Activated CD4-positive, alpha-beta T cell treated with anti-CD3 and anti-CD28 coated beads for 48 hours (primary cell): Measurements from ENCODE around the gene XPNPEP2.
"Not testable (repeated sequence)": the region's sequence is repeated elsewhere in the genome, so short reads cannot be mapped to it uniquely, and the experiment has no call there.

Experiments
- DNase-seq: peaks from one replicate; pipeline ENCODE4 v3.0.0-alpha.2; 2020

XPNPEP2 gene

DNA sequence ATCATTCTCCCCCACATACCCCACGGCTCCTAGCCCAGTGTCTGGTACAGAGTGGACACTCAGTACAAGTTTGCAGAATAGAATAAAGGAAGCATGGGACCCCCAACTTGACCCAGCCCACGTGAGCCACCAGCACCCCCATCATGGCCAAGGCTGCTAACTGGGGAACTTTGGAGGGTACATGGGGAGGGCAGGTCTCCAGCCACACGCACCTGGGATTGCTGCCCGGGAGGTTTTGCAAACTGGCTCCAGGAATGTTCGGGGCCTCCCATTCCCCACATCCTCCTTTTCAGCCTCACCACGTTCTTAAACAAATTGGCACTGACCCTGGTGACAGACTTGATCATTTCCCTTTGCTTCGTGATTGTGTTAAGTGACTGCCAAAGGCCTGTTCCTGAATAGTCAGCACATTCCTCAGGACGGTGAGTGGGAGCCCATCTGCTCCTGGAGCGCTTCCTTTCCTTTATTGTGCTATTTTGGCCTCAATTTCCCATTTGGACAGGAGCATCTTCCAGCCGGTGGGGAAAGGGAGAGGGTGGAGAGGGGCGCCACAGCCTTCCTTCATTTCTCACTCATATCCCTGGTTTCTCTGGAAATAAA, 18.7 kb upstream of the XPNPEP2 start:
- DNase-seq, result no peak

DNA sequence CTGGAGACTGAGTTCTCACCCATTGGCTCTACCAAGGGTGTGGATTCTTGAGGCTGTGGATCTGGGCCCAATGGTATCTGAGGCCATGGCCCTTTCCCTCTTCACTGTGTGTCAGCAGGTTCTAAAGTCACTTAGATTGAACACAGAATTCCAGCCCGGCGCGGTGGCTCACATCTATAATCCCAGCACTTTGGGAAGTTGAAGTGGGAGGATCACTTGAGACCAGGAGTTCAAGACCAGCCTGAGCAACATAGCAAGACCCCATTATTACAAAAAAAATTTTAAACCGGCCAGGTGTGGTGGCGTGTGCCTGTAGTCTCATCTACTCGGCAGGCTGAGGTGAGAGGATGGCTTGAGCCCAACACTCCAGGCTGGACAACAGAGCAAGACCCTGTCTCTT, 18.0 kb upstream of the XPNPEP2 start:
- no peak for DNase-seq

DNA sequence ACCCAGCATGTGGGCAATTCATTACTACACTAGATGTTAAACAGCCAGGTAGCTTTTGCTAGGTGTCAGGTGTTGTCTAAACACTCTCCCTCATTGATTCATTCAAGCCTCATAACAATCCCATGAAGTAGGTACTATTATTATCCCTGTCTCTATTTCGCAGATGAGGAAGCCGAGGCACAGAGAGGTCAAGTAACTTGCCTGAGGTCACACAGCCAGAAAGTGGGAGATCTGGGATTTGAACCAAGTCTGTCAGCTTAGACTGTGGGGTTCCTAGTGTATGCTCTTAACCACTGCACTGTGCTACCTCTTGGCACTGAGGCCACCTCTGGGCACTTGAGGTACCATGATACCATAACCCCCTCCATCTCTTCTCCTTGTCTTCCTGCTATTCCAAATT, 17.4 kb upstream of the XPNPEP2 start:
- DNase-seq, result no peak

DNA sequence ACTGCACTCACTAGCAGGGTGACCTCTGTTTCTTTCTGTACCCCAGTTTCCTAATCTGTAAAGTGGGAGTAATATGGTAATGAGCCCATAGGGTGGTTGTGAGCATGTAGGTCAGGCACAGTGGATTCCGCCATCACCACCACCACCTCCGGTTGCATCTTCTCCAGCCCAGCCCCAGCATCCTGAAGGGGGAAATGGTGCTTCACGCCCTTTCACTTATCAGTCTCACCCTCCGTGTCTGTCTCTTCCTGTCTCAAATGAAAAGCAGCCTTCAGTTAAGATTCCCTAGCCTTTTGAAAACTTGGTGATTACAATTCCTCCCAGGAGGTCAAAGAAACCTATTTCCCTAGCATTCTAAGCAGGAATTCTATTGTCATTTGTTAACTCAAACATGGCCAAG, 16.9 kb upstream of the XPNPEP2 start:
- DNase-seq, result no peak

DNA sequence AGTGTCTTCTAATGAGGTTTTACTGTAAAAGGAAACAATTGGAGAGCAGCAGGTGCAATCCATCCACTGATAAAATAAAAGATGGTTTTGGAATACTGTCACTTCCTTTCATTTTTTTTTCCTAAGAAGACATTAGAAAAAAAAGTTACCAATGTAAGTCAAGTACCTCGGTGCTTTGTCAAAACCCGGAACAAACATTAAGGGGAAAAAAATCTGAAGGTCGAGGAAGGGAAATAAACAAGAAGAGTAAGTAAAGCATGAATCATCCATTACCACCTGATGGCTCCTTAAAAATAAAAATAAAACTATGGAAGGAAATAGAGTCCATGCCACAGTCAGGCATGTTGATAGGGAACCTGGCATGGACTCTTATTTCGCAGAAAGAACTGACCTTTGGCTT, 15.3 kb upstream of the XPNPEP2 start:
- no peak for DNase-seq

DNA sequence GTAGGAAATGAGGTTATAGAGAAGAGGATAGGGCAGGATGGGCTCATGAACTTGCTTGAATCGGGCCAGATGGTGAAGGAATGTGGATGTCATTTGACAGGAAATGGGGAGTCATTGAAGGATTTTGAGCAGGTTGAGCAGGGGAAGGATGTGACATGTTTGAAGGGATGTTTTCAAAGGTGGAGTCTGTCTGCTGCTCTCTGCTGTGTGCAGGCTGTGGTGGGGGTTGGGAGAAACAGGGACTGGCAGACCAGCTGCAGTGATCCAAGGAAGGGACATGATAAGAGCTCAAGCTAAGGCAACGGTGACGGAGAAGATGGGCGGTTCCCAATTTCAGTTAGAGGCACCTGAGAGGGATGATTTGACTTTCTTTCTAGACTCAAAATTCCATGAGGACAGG, 14.0 kb upstream of the XPNPEP2 start:
- no peak for DNase-seq

DNA sequence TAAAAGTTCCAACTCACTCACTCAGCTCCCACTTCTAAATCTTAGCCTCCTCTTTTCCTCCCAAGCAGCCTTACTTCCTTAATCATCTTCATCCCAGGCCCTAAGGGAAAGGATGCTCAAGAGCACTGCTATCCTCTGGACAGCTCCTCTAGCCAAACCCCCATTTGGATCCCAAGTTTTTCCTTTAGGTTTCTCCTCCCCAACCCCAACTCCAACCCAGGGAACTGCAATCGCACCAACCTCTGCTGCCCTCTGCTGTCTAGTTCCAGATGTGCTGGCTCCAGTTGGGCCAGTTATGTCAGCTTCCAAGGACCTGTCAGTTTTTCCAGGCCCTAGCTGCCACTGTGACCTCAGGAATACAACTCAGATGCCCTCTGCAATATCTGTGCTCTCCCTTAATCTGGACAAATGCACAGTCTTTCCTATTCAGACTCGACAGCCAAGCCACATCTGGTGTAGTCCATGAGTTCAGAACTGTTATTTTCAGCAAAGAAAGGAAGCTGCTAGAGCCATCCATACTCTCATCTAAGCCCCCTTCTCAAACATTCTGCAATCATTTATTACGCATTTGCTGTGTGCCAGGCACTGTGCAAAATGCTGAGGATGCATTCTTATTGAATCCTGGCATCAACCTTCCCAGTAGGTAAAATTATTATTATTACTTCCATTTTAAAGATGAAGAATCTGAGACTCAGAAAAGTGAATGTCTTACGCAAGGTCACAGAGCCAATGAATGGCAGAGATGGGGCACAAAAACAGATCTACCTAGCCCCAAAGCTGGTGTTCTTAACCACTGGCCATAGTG, 12.3 kb upstream of the XPNPEP2 start:
- DNase-seq, result peak; percentile 58

DNA sequence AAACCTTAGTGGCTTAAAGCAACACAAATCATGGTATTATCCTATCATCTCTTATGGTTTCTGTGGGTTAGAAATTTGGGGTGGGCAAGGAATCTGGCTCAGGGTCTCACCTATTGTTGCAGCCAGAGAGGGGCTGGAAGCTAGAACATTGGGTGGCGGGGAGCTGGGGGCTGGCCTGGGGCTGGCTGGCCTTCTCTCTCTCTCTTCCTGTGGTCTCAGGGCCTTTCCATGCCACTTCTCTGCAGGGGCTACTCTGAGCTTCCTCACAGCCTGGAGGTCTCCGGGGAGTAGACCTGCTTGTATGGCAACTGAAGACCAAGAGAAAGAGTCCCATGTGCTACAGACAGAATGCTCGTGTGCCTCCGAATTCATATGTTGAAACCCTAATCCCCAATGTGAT, 10.7 kb upstream of the XPNPEP2 start:
- no peak for DNase-seq

DNA sequence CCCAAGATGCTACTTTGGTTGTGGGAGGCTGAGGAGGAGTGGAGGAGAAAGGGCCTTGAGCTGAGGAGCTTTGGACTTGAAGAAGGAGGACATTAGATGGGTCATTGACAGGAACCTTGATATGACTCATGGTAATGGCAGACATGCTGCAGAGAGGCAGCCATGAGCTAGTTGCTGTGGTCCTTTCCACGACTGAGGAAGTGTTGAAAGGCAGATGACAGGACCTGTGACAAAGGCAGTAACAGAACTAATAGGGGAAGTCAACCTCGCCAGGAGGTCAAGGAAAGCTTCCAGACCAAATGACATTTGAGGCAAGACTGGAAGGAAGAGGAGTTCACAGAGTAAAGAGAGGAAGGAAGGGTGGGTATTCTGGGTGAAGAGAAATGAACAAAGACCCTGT, 7.6 kb upstream of the XPNPEP2 start:
- no peak for DNase-seq

DNA sequence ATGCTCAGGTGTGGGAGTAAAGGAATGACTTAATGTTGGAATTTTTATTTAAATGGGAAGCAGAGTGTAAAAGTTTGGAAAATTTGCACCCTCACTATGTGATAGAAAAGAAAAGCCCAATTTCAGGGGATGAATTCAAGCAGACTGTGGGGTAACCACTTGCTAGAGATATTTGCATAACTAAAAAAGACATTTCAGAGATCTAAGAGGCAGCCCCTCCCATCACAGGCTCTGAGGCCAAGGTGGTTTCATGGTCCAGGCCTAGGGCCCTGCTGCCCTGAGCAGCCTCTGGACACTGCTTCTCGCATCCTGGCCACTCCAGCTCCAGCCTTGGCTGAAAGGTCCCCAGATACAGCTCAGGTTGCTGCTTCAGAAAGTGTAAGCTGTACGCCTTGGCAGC, 5.9 kb upstream of the XPNPEP2 start:
- no peak for DNase-seq

DNA sequence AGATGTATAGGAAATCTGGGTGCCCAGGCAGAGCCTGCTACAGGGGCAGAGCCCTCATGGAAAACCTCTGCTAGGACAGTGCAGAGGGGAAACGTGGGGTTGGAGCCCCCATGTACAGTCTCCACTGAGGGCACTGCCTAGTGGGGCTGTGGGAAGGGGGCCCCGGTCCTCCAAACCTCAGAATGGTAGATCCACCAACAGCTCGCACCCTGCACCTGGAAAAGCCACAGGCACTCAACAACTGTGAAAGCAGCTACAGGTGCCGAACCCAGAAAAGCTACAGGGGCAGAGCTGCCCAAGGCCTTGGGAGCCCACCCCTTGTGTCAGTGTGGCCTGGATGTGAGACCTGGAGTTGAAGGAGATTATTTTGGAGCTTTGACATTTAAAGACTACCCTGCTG, 5.4 kb upstream of the XPNPEP2 start:
- no peak for DNase-seq

DNA sequence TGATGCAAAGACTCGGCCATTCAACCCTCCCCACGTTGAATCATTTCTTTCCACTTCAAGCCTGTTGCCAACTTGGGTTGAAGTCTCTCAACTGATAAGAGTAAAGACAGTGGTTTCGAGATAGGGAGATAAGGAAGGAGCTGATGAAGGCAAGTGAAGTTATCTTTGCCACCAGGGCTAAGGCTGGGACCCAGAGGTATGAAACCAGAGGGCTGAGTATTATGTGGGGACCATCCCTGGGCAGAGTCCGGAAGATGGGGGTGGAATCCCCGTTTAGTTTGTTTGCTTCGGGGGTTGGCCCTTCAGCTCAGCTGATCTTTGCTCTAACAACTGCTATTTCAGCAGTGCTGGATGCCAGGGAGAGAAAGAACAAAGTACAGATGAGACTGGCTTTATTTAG, 2.3 kb upstream of the XPNPEP2 start:
- no peak for DNase-seq

DNA sequence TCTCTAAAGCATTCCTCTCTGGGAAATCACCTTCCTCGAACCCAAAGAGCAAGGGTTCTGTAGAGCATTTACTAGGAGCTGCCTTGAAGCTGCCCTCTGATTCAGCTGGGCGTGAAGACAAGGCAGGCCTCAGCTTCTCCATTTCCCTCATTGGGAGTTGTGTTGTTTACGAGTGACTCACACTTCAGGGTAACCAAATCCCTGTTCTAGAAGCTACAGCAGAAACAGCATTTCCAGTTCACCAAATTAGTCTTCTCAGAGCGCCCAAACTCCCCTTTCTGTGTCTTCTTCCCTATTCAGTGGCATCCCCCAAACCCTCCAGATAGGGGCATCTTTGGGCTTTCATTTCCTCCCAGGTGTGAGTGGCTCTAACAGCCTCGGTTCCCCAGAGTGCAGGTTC, 863 bp upstream of the XPNPEP2 start:
- DNase-seq, result no peak

DNA sequence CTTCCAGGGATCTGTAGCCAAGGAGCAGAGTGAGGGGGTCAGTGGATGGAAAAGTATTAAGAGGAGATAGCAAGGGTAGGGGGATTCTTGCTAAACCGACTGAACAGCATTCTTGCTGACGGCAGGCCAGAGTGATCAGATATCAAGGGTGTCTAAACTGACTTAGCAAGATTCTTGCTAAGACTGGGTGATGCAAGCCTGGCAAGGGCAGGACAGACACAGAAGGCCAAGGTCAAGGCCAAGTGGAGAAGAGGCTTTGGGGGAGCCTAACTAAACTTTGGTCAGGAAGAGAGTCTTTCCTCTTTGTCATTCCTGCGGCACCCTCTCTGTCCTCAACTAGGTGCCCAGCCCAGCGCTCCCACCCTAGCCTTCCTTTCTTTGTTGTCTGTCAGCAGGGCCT, 799 bp downstream of the XPNPEP2 start:
- DNase-seq, result no peak

DNA sequence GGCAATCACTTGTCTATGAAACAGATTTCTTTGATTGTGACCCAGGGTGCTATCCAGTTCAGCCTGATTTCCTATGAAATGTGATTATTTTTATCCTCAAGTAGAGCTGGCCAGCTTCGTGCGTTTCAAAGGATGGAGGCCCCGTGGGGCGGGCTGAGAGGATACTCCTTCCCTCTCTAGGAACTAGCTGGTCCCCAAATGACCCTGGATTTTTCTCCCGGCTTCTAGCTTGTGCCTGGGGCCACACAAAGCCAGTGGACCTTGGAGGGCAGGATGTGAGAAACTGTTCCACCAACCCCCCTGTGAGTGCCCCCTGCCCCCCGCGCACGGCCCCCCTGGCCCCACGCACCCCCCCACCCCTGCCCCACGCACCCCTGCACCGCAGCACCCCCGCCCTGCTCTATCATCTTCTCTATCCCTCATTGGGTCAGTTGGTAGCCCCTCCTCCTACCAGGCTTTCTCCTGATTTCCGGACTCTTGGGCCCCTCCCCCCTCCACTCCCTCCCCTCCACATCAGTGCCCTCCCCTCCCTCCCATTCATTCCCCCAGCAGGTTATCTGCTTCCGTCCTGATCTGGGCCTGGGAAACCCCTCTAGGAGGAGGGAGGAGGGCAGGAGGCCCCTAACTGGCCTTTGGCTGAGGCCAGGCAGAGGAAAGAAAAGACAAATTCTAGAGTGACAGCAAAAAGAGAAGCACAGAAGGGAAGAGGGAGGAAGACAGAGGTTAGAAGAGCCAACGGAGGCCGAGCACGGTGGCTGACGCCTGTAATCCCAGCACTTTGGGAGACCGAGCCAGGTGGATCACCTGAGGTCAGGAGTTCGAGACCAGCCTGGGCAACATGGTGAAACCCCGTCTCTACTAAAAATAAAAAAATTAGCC, 3.3 kb downstream of the XPNPEP2 start:
- no peak for DNase-seq

DNA sequence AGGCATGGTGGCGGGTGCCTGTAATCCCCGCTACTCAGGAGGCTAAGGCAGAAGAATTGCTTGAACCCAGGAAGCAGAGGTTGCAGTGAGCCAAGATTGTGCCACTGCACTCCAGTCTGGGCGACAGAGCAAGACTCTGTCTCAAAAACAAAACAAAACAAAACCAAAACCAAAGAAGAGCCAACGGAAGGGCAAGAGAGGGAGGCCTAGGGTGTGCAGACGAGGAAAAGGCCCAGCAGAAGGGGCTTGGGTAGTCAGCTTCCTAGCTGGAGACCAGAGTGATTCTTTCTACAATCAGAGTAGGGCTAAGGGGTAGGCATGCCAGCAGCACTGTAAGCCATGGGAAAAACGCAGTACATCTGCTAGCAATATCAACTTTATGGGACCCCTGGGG, 4.0 kb downstream of the XPNPEP2 start:
- DNase-seq, result not testable (repeated sequence)

DNA sequence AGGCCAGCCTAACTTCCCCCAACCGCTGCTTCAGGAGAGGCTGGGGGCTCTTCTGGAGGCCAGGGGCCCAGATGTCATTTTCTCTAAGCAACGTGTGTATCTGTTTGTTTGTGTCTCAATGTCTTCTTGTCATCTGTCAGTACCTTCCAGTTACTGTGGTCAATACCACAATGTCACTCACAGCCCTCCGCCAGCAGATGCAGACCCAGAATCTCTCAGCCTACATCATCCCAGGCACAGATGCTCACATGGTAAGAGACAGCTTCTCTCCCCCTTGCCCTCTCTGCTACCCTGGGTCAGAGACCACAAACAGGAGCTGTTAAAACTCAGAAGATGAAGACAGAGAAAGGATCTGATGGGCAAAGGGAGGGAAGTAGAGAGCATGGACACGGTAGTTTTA, 5.0 kb downstream of the XPNPEP2 start:
- no peak for DNase-seq

DNA sequence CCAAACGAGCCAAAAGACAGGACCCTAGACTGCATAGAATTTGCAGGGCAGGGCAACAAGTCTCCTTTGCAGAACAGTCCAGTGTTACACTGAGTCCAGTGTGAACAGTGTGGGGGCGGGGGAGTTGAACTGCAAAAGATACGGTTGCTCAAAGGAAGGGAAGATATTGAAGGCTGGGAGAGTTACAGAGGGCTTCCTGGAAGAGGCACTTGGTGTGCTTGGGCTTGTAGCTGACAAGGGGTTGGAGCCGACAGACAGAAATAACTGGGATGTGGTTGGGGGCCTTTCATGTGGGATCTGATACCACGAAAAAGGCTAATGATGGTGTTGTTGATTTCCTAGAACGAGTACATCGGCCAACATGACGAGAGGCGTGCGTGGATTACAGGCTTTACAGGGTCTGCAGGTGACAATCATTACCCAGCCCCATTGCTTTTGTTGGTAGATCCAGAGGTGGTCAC, 6.1 kb downstream of the XPNPEP2 start:
- no peak for DNase-seq

DNA sequence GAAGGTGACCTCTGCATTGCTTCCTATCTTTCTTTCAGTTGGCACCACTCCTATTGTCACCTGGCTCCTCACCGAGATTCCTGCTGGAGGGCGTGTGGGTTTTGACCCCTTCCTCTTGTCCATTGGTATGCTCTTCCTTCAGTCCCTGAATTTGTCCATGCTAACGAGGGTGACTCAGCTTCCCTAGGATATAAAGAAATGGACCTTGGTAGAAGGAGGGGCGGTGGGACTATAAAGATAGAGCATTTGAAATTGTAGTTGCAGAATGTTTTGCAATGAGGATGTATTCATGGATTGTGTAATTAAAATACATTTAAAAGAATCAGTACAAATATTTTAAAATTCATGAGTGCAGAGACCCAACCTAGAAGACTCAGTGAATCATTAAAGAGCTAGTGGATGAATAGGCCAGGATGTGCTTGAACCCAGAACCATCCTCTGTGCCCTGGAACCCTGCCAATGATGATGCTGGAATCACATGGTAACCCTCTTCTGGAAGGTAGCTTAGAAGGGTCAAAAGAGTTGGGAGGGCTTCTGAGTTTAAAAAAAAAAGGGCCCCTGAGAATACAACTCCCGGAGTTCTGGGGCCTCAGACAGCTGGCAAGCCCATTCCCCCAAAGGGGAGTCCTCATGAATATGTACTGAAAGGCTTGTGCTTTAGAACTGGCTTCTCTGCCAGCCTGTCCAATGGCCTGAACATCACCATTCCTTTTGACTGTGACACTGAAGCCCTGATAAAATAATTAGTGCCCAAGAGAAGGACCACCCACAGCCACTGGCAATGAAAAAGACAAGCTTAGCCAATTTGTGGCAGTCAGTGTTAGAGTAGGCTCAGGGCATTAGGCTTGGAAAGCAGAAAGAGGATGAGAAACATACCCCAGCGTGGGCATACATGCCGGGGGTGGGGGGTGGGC, 8.0 kb downstream of the XPNPEP2 start:
- DNase-seq, result no peak

DNA sequence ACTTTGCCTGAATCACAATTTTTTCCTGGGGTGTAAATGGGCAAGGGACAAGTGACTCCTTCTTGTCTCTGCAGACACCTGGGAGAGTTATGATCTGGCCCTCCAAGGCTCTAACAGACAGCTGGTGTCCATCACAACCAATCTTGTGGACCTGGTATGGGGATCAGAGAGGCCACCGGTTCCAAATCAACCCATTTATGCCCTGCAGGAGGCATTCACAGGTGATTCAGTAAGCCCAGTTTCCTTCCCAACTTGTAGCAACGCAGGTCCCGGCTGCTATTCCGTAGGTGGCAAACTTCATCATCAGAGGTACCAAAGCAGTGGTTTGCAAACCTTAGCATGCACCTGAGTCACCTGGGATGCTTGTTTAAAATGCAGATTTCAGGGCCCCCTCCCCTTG, 8.8 kb downstream of the XPNPEP2 start:
- DNase-seq, result no peak

DNA sequence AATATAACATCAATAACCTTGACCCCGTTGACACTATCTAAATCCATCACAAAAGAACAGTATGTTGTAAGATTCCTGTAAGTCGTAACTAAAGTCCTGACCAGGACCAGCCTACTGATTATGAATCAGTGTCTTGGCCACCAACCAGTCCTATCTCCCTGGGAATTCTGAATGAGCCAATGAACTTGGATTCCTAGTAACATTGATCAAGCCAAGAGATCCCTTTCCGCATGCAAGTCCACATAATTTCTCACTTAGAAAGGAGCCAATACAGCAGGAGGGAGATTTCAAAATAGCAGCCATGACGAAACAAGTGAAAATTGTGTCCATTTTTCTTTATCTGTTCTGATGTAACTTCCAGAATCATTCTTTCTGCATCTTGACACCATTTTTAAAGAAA, 9.5 kb downstream of the XPNPEP2 start:
- DNase-seq, result no peak

DNA sequence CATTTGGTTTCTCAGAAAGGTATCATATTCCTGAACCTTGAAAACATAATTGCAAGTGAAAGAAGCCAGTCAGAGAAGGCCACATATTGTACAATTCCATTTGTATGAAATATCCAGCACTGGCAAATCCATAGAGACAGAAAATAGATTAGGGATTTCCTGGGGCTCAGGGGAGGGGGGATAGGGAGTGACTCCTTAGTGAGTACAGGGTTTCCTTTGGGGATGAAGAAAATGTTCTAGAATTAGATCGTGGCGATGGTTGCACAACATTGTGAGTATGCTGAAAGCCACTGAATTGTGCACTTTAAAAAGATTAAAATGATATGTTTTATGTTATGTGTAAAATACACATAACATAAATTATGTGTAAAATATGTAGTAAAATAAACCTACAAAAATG, 10.3 kb downstream of the XPNPEP2 start:
- DNase-seq, result no peak

DNA sequence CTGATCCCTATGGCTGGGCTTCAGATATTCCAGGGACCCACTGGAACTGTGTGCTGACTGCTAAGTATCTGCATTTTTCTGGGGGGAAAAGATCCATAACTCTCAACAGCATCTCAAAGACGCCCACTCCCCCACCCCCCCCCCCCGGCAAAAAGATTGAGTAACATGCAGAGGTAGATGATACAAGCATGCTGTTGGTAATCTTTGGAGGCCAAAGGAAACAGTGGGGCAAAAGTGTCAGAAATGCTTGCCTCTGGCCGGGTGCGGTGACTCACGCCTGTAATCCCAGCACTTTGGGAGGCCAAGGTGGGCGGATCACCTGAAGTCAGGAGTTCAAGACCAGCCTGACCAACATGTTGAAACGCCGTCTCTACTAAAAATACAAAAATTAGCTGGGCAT, 12.2 kb downstream of the XPNPEP2 start:
- DNase-seq, result no peak
